GM12892 (cell line): ENCODE data around the gene HDAC4.

Source experiments
- DNase-seq: peaks from one replicate; pipeline ENCODE4 v3.0.0; 2011; ENCODE audit not compliant: insufficient read length
- FAIRE-seq: peaks from 2 replicates; lab custom pipeline; 2011; peaks lifted over from hg19 to GRCh38; lab: Jason Lieb, UNC
- POLR2A ChIP-seq: IDR thresholded peaks from 2 replicates; pipeline ENCODE4 v1.6.1; 2011; ENCODE audit warnings: low read depth, low read length, control low read depth
- POLR2AphosphoS5 ChIP-seq: IDR thresholded peaks from 2 replicates; pipeline ENCODE4 v1.6.1; 2011; ENCODE audit warnings: low read depth, low read length, control low read depth
- TAF1 ChIP-seq: IDR thresholded peaks from 2 replicates; pipeline ENCODE4 v1.6.1; 2011; ENCODE audit warnings: low read depth, mild to moderate bottlenecking, control low read depth, low read length, borderline replicate concordance

Gene HDAC4

GRCh38 chr2:239295377-239296019, 105.3 kb downstream of the HDAC4 start:
- DNase-seq (no peak), FAIRE-seq (no peak)
- TF ChIP-seq POLR2AphosphoS5, result no peak

GRCh38 chr2:239294571-239295054, 106.2 kb downstream of the HDAC4 start:
- no peak for FAIRE-seq
- TF ChIP-seq POLR2A (no peak), TAF1 (no peak), POLR2AphosphoS5 (no peak)
- DNase-seq, result no peak

GRCh38 chr2:239293775-239294430, 106.9 kb downstream of the HDAC4 start:
- peak; percentile 40 for FAIRE-seq
- TF ChIP-seq TAF1 (no peak), POLR2A (no peak), POLR2AphosphoS5 (no peak)

GRCh38 chr2:239292959-239293774, 107.7 kb downstream of the HDAC4 start:
- no peak for FAIRE-seq
- no peak for DNase-seq
- TF ChIP-seq TAF1 (no peak), POLR2A (no peak), POLR2AphosphoS5 (no peak)

More at GRCh38 chr2:239293775-239294430, 106.9 kb downstream of the HDAC4 start:
- no peak for DNase-seq

GRCh38 chr2:239292531-239292930, 108.3 kb downstream of the HDAC4 start:
- DNase-seq (no peak), FAIRE-seq (no peak)
- TF ChIP-seq TAF1 (no peak), POLR2A (no peak), POLR2AphosphoS5 (no peak)

GRCh38 chr2:239291475-239292350, 109.1 kb downstream of the HDAC4 start:
- DNase-seq (no peak), FAIRE-seq (no peak)
- TF ChIP-seq TAF1, result no peak
- no peak for TF ChIP-seq POLR2A
- no peak for TF ChIP-seq POLR2AphosphoS5

- FAIRE-seq, result no peak
- no peak for DNase-seq
- TF ChIP-seq POLR2A (no peak), TAF1 (no peak), POLR2AphosphoS5 (peak; percentile 53; the same call in 1 of the 2 replicates)
Observed at GRCh38 chr2:239290618-239291474, 110.0 kb downstream of the HDAC4 start.

GRCh38 chr2:239289545-239289944, 111.3 kb downstream of the HDAC4 start:
- TF ChIP-seq POLR2AphosphoS5 (no peak), POLR2A (no peak), TAF1 (no peak)
- FAIRE-seq, result no peak
- no peak for DNase-seq

- TF ChIP-seq POLR2AphosphoS5 (no peak), POLR2A (no peak)
- peak; percentile 72 for FAIRE-seq
- no peak for DNase-seq
Observed at GRCh38 chr2:239288951-239289511, 111.8 kb downstream of the HDAC4 start.

- TF ChIP-seq POLR2AphosphoS5, result no peak
- no peak for TF ChIP-seq POLR2A
- TF ChIP-seq TAF1, result no peak
- DNase-seq (no peak), FAIRE-seq (no peak)
Observed at GRCh38 chr2:239288237-239288636, 112.6 kb downstream of the HDAC4 start.
